ENCODE data around the gene CAD. TPM values are rescaled to one million over a fixed set of nuclear protein-coding genes. Genes with fewer than 3 reads are reported as not detected.
A peak's percentile ranks its signal among the peaks of the same experiment; 100 is the strongest.

CAD gene
- total and polyA plus RNA-seq, 9 of the 15 experiments (the other 6 are each of a cell fraction or from before 2014, with no cell fraction given): 7.5 to 126 (median 33.7) TPM

- TF ChIP-seq PPARD (CRISPR knock-in tag; IDR thresholded peaks at IDR 0.05): no peak
- TF ChIP-seq KLF1 (tag; IDR thresholded peaks at IDR 0.05): 0 out of 2 replicates have a peak, but pooled peaks have one; percentile 25
- no peak for TF ChIP-seq RFX5 (IDR thresholded peaks at IDR 0.05; ENCODE audit: low read depth, low read length)
- TF ChIP-seq ZNF354B (CRISPR knock-in tag; IDR thresholded peaks at IDR 0.05): no peak
- no peak for TF ChIP-seq RFX7 (CRISPR knock-in tag; IDR thresholded peaks at IDR 0.05)
- TF ChIP-seq PRMT5 (CRISPR knock-in tag; IDR thresholded peaks at IDR 0.05): no peak
- TF ChIP-seq POLR2AphosphoS2 (IDR thresholded peaks at IDR 0.05; ENCODE audit: low read length): no peak
- TF ChIP-seq CBX3 (IDR thresholded peaks at IDR 0.05; ENCODE audit: borderline replicate concordance in 1 of 2, low read length in 2 of 2): no peak
- TF ChIP-seq GABPB2 (CRISPR knock-in tag; conservative IDR thresholded peaks at IDR 0.05): no peak
- no peak for TF ChIP-seq SMAD1 (IDR thresholded peaks at IDR 0.05; ENCODE audit: low read depth, low read length, partially characterized antibody)
- no peak for TF ChIP-seq THRB (CRISPR knock-in tag; conservative IDR thresholded peaks at IDR 0.05)
- TF ChIP-seq GTF2B (IDR thresholded peaks at IDR 0.05; ENCODE audit: extremely low read depth, insufficient read length): no peak
- no peak for TF ChIP-seq LARP7 (IDR thresholded peaks at IDR 0.05)
- TF ChIP-seq FOXO4 (CRISPR knock-in tag; IDR thresholded peaks at IDR 0.05): no peak
- TF ChIP-seq RAD21 (CRISPR knock-in tag; conservative IDR thresholded peaks at IDR 0.05 in 1 of 2, IDR thresholded peaks at IDR 0.05 in 1 of 2): peak; percentile 98 to 99
- TF ChIP-seq CHCHD3 (CRISPR knock-in tag; IDR thresholded peaks at IDR 0.05): no peak
- TF ChIP-seq E2F5 (CRISPR knock-in tag; IDR thresholded peaks at IDR 0.05): no peak
- TF ChIP-seq GTF3C2 (IDR thresholded peaks at IDR 0.05; ENCODE audit: borderline replicate concordance, extremely low read depth, insufficient read length): no peak
Observed at GRCh38 chr2:27249891-27250651, 32.9 kb downstream of the CAD start (continued).
